Sigmoid colon (tissue), 3 donors: ENCODE data around the gene PPP1R37.

ENCODE experiments used
- POLR2A ChIP-seq, 2 donors: fragments of 450-650 bp; IDR thresholded peaks; one replicate each; pipeline ENCODE4 v1.6.1; 2016; ENCODE audit warnings: antibody characterized with exemption in 2 of 2, mild to moderate bottlenecking in 2 of 2, moderate library complexity in 2 of 2
- TF ChIP-seq, protein P1 (sequence below), 4 experiments: fragments of 450-650 bp in 3 of 4; fragments of 200-600 bp in 1 of 4; IDR thresholded peaks; one replicate each; pipeline ENCODE4 v1.5.1; 2016 to 2019; ENCODE audit warnings: antibody characterized with exemption in 4 of 4, mild to moderate bottlenecking in 3 of 4, moderate library complexity in 2 of 4

GRCh38 chr19:45057444-45057843, 35.5 kb upstream of the PPP1R37 start:
- TF ChIP-seq, protein P1, sequence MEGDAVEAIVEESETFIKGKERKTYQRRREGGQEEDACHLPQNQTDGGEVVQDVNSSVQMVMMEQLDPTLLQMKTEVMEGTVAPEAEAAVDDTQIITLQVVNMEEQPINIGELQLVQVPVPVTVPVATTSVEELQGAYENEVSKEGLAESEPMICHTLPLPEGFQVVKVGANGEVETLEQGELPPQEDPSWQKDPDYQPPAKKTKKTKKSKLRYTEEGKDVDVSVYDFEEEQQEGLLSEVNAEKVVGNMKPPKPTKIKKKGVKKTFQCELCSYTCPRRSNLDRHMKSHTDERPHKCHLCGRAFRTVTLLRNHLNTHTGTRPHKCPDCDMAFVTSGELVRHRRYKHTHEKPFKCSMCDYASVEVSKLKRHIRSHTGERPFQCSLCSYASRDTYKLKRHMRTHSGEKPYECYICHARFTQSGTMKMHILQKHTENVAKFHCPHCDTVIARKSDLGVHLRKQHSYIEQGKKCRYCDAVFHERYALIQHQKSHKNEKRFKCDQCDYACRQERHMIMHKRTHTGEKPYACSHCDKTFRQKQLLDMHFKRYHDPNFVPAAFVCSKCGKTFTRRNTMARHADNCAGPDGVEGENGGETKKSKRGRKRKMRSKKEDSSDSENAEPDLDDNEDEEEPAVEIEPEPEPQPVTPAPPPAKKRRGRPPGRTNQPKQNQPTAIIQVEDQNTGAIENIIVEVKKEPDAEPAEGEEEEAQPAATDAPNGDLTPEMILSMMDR (IDR thresholded peaks at IDR 0.05): no peak
- TF ChIP-seq POLR2A (IDR thresholded peaks at IDR 0.05): no peak
